IMR-90 (cell line): ENCODE data around the gene AGPS. TPM values are rescaled to one million over a fixed set of nuclear protein-coding genes. Genes with fewer than 3 reads are reported as not detected.

Experiments used
- ATAC-seq: fragments of 200-7000 bp; cut with Tn5 transposase; 2 replicates; pipeline ENCODE4 v1.9.1; 2020; ENCODE audit warnings: low read depth, mild to moderate bottlenecking, moderate library complexity
- BruUV-seq: library from RNA; stranded (reverse); fragments of 400-500 nt; replicated peaks from 2 replicates; lab custom pipeline; 2021; lab: Mats Ljungman, UMichigan
- CTCF ChIA-PET: fragments of 300-600 bp; formaldehyde crosslinking; extraction: SDS; loops from one replicate; lab custom pipeline; 2021; ENCODE audit warnings: antibody characterized with exemption; lab: Yijun Ruan, JAX
- POLR2A ChIA-PET: fragments of 300-600 bp; sonication (Branson Sonifier 250); formaldehyde crosslinking; loops from one replicate; lab custom pipeline; 2022; ENCODE audit warnings: antibody characterized with exemption; ENCODE audit not compliant: unreplicated experiment; lab: Charles Lee
- DNase-seq: peaks from one replicate; pipeline ENCODE4 v3.0.0; 2013
- H2AFZ ChIP-seq: replicated peaks from 2 replicates; pipeline ENCODE3; 2013; ENCODE audit warnings: low read length, mild to moderate bottlenecking; ENCODE audit not compliant: poor library complexity
- H2AK5ac ChIP-seq: 2 replicates; pipeline ENCODE4 v1.6.1; 2013; ENCODE audit warnings: low read depth, low read length, inconsistent platforms
- H2AK9ac ChIP-seq: replicated peaks from 2 replicates; pipeline ENCODE3; 2013; ENCODE audit warnings: mild to moderate bottlenecking, low read depth, low read length, moderate library complexity; ENCODE audit not compliant: poor library complexity
- H2BK120ac ChIP-seq: 2 replicates; pipeline ENCODE4 v1.6.1; 2013; ENCODE audit warnings: low read depth, low read length, inconsistent platforms
- H2BK15ac ChIP-seq: 3 replicates; pipeline ENCODE4 v1.6.1; 2013; ENCODE audit warnings: low read depth, low read length, inconsistent platforms
- H2BK20ac ChIP-seq: 2 replicates; pipeline ENCODE4 v1.6.1; 2013; ENCODE audit warnings: low read depth, mild to moderate bottlenecking, inconsistent platforms, low read length, moderate library complexity
- H2BK5ac ChIP-seq: 2 replicates; pipeline ENCODE4 v1.6.1; 2013; ENCODE audit warnings: mild to moderate bottlenecking, low read depth, low read length, inconsistent platforms; ENCODE audit not compliant: poor library complexity, severe bottlenecking
- H3K14ac ChIP-seq: replicated peaks from 2 replicates; pipeline ENCODE4 v1.6.1; 2013; ENCODE audit warnings: low read depth, low read length, inconsistent platforms
- H3K18ac ChIP-seq: 2 replicates; pipeline ENCODE4 v1.6.1; 2013; ENCODE audit warnings: low read depth, low read length, control low read depth
- H3K23ac ChIP-seq: 2 replicates; pipeline ENCODE4 v1.6.1; 2013; ENCODE audit warnings: low read depth, low read length, inconsistent platforms
- H3K27ac ChIP-seq: 2 replicates; pipeline ENCODE4 v1.5.1; 2013; ENCODE audit warnings: mild to moderate bottlenecking, control low read depth, low read length; ENCODE audit not compliant: insufficient read depth
- H3K27me3 ChIP-seq: 2 replicates; pipeline ENCODE4 v1.6.1; 2013; ENCODE audit warnings: low read length; ENCODE audit not compliant: control insufficient read depth, insufficient read depth
- H3K36me3 ChIP-seq: 2 replicates; pipeline ENCODE4 v1.6.1; 2013; ENCODE audit warnings: low read length, mixed read lengths; ENCODE audit not compliant: control insufficient read depth, insufficient read depth
- H3K4ac ChIP-seq: 2 replicates; pipeline ENCODE4 v1.6.1; 2013; ENCODE audit warnings: low read depth, low read length, inconsistent platforms
- H3K4me1 ChIP-seq: 2 replicates; pipeline ENCODE4 v1.6.1; 2013; ENCODE audit warnings: low read length, mixed read lengths; ENCODE audit not compliant: control insufficient read depth, insufficient read depth
- H3K4me2 ChIP-seq: 2 replicates; pipeline ENCODE4 v1.6.1; 2013; ENCODE audit warnings: low read depth, mild to moderate bottlenecking, control low read depth, low read length, moderate library complexity
- H3K4me3 ChIP-seq: 2 replicates; pipeline ENCODE4 v1.5.1; 2013; ENCODE audit warnings: low read depth, mild to moderate bottlenecking, control low read depth, low read length, moderate library complexity; ENCODE audit not compliant: insufficient read depth
- H3K56ac ChIP-seq: 2 replicates; pipeline ENCODE4 v1.6.1; 2013; ENCODE audit warnings: low read length, inconsistent platforms; ENCODE audit not compliant: insufficient read depth; ENCODE audit errors: extremely low read depth
- H3K79me1 ChIP-seq, 2 experiments: 2 replicates each; pipeline ENCODE4 v1.6.1; 2013; ENCODE audit warnings: low read length in 2 of 2, inconsistent platforms in 1 of 2, low read depth in 1 of 2
- H3K9ac ChIP-seq: 2 replicates; pipeline ENCODE4 v1.6.1; 2013; ENCODE audit warnings: low read depth, low read length, control low read depth
- H3K9me1 ChIP-seq: 2 replicates; pipeline ENCODE4 v1.6.1; 2013; ENCODE audit warnings: low read length, inconsistent platforms; ENCODE audit not compliant: insufficient read depth
- H3K9me3 ChIP-seq: 2 replicates; pipeline ENCODE4 v1.6.1; 2013; ENCODE audit warnings: low read length; ENCODE audit not compliant: control insufficient read depth, insufficient read depth
- H4K20me1 ChIP-seq: 2 replicates; pipeline ENCODE4 v1.6.1; 2013; ENCODE audit warnings: low read length, inconsistent platforms; ENCODE audit not compliant: insufficient read depth
- H4K5ac ChIP-seq: 2 replicates; pipeline ENCODE4 v1.6.1; 2013; ENCODE audit warnings: mild to moderate bottlenecking, low read depth, low read length, control low read depth
- H4K8ac ChIP-seq, 2 experiments: 2 replicates each; pipeline ENCODE4 v1.6.1; 2013; ENCODE audit warnings: low read depth in 2 of 2, low read length in 2 of 2, control low read depth in 1 of 2, inconsistent platforms in 1 of 2
- H4K91ac ChIP-seq: 2 replicates; pipeline ENCODE4 v1.6.1; 2013; ENCODE audit warnings: low read depth, low read length, inconsistent platforms; ENCODE audit not compliant: insufficient read depth
- CEBPB ChIP-seq: IDR thresholded peaks from 2 replicates; pipeline ENCODE4 v1.6.1; 2012; ENCODE audit warnings: low read depth, low read length, improper control_type of control experiment
- MAFK ChIP-seq: IDR thresholded peaks from 2 replicates; pipeline ENCODE4 v1.6.1; 2012; ENCODE audit warnings: low read depth, low read length, improper control_type of control experiment
- MAZ ChIP-seq: IDR thresholded peaks from 2 replicates; pipeline ENCODE4 v1.6.1; 2012; ENCODE audit warnings: low read depth, mild to moderate bottlenecking, low read length, improper control_type of control experiment, moderate library complexity, borderline replicate concordance
- MXI1 ChIP-seq: IDR thresholded peaks from 2 replicates; pipeline ENCODE4 v1.6.1; 2012; ENCODE audit warnings: low read depth, mild to moderate bottlenecking, low read length, moderate library complexity, borderline replicate concordance
- POLR2A ChIP-seq: IDR thresholded peaks from 2 replicates; pipeline ENCODE4 v1.6.1; 2012; ENCODE audit warnings: mild to moderate bottlenecking, low read depth, low read length
- WGBS, 2 experiments: methylation state at CpG; one replicate each; pipeline versions ENCODE4 v1.1.5 to v1.1.7; 2013; ENCODE audit warnings: missing lambda C conversion rate in 2 of 2; ENCODE audit not compliant: insufficient read length in 1 of 2; ENCODE audit errors: extremely low coverage in 2 of 2; 5-methylcytosine and 5-hydroxymethylcytosine counted together
- dilution Hi-C: fragments of 300-500 bp; cut with HindIII; formaldehyde crosslinking; loops from one replicate; pipeline ENCODE4 v1.14.3; 2018; ENCODE audit warnings: low sequenced_read_pairs; ENCODE audit not compliant: unreplicated experiment
- in situ Hi-C: fragments of 300-500 bp; cut with MboI; formaldehyde crosslinking; loops from 3 replicates; pipeline ENCODE4 v1.14.3; 2019; ENCODE audit warnings: low sequenced_read_pairs, inconsistent platforms, mixed read lengths
- intact Hi-C: fragments of 100-400 bp; cut with micrococcal nuclease; formaldehyde crosslinking; loops from 2 replicates; pipeline ENCODE4 v1.10.0; 2022
- polyA plus RNA-seq, 3 experiments: library from polyadenylated mRNA; depleted of rRNA; stranded (reverse); fragments of >200 nt; gene quantifications; 2 replicates each; pipeline ENCODE4 v1.2.3, GENCODE V29; 2012; ENCODE audit warnings: low replicate concordance in 1 of 3
- total RNA-seq: library from RNA; depleted of rRNA; stranded (reverse); fragments of >200 nt; gene quantifications from 2 replicates; pipeline ENCODE4 v1.2.3, GENCODE V29; 2012
- TF ChIP-seq, protein P1 (sequence below): conservative IDR thresholded peaks from 2 replicates; pipeline ENCODE4 v1.5.1; 2012; ENCODE audit warnings: mild to moderate bottlenecking, low read depth, low read length, improper control_type of control experiment

AGPS gene
- total and polyA plus RNA-seq, 2 of the 4 experiments (the other 2 are of a cell fraction), result 6.6 to 18.6 TPM

DNA sequence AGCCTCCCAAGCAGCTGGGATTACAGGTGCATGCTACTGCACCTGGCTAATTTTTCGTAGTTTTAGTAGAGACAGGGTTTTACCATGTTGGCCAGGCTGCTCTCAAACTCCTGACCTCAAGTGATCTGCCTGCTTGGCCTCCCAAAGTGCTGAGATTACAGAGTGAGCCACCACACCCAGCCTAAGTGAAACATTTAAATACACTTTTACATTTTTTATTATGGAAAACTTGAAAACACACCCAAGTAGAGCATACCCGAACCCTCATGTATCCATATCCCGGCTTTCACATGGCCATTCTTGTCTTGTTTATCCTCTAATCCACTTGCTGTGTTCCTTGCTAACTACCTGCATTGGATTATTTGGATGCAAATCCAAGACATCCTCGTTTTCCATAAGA is 13.2 kb upstream of the AGPS start:
- no peak overlapping the region for H3K18ac ChIP-seq
- no peak for ATAC-seq
- in situ Hi-C loops, result no loop called here
- no peak overlapping the region for H3K4ac ChIP-seq
- intact Hi-C loops, result no loop called here
- H2BK5ac ChIP-seq, result no peak overlapping the region
- no peaks in the 10 kb centered on the region for H4K20me1 ChIP-seq
- ChIA-PET POLR2A (no interaction called here), CTCF (no interaction called here)
- H2AK5ac ChIP-seq, result no peak overlapping the region
- H3K79me1 ChIP-seq, result no peaks in the 10 kb centered on the region; a peak in 1 of 4 replicates
- no peak overlapping the region for H3K9ac ChIP-seq
- H3K23ac ChIP-seq, result no peak overlapping the region
- no peak overlapping the region for H2BK120ac ChIP-seq
- dilution Hi-C loops, result no loop called here
- no peak overlapping the region for H4K5ac ChIP-seq
- H3K36me3 ChIP-seq, result no peaks in the 10 kb centered on the region
- H2BK15ac ChIP-seq, result no peak overlapping the region
- no peak for DNase-seq
- no peak for TF ChIP-seq MAFK
- TF ChIP-seq, protein P1, sequence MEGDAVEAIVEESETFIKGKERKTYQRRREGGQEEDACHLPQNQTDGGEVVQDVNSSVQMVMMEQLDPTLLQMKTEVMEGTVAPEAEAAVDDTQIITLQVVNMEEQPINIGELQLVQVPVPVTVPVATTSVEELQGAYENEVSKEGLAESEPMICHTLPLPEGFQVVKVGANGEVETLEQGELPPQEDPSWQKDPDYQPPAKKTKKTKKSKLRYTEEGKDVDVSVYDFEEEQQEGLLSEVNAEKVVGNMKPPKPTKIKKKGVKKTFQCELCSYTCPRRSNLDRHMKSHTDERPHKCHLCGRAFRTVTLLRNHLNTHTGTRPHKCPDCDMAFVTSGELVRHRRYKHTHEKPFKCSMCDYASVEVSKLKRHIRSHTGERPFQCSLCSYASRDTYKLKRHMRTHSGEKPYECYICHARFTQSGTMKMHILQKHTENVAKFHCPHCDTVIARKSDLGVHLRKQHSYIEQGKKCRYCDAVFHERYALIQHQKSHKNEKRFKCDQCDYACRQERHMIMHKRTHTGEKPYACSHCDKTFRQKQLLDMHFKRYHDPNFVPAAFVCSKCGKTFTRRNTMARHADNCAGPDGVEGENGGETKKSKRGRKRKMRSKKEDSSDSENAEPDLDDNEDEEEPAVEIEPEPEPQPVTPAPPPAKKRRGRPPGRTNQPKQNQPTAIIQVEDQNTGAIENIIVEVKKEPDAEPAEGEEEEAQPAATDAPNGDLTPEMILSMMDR, result no peak
- TF ChIP-seq CEBPB, result no peak
- no peak for TF ChIP-seq MXI1
- TF ChIP-seq MAZ, result no peak
- TF ChIP-seq POLR2A, result no peak
- H3K14ac ChIP-seq, result no peak overlapping the region
- no peak overlapping the region for H4K8ac ChIP-seq
- no peak overlapping the region for H3K4me2 ChIP-seq
- H3K27me3 ChIP-seq, result no peaks in the 10 kb centered on the region
- H3K9me1 ChIP-seq, result no peaks in the 10 kb centered on the region
- H2BK20ac ChIP-seq, result no peak overlapping the region
- no peaks in the 10 kb centered on the region for H3K9me3 ChIP-seq
- no peak overlapping the region for H4K91ac ChIP-seq
- no peak overlapping the region for H3K4me3 ChIP-seq
- 90% methylated on average over 3 of the region's 4 CpGs; no CpG with 5 or more reads in 1 of the 2 experiments for WGBS, 2 experiments
- H3K4me1 ChIP-seq, result no peaks in the 10 kb centered on the region
- no peak overlapping the region for H3K27ac ChIP-seq
- no TSS peak for BruUV-seq
- no peak overlapping the region for H2AFZ ChIP-seq
- H3K56ac ChIP-seq, result no peak overlapping the region
- H2AK9ac ChIP-seq, result no peak overlapping the region
